Right cardiac atrium (tissue), 5 donors: ENCODE measurements around the gene STAC3. TPM values are rescaled to one million over a fixed set of nuclear protein-coding genes. Genes with fewer than 3 reads are reported as not detected.

Experiments
- ATAC-seq, 2 donors: fragments of 200-7000 bp; cut with Tn5 transposase; one replicate each; pipeline versions ENCODE4 v1.8.0 to v1.9.1; 2020; ENCODE audit warnings: moderate library complexity in 2 of 2, mild to moderate bottlenecking in 1 of 2
- DNase-seq, 3 donors: peaks; one replicate each; pipeline ENCODE4 v3.0.0-alpha.2; 2020
- H3K27ac ChIP-seq: one replicate; pipeline ENCODE4 v1.5.1; 2013; ENCODE audit warnings: mild to moderate bottlenecking, low read length, control low read depth, moderate library complexity
- H3K27me3 ChIP-seq: one replicate; pipeline ENCODE4 v1.6.1; 2013; ENCODE audit not compliant: control insufficient read depth, insufficient read depth
- H3K4me1 ChIP-seq: one replicate; pipeline ENCODE4 v1.6.1; 2013; ENCODE audit warnings: low read length; ENCODE audit not compliant: control insufficient read depth, insufficient read depth
- H3K4me3 ChIP-seq: one replicate; pipeline ENCODE4 v1.5.1; 2013; ENCODE audit warnings: low read length, control low read depth
- H3K9me3 ChIP-seq: one replicate; pipeline ENCODE4 v1.6.1; 2013; ENCODE audit warnings: low read length; ENCODE audit not compliant: control insufficient read depth
- WGBS: extraction: QIAGEN DNeasy Blood & Tissue Kit; methylation state at CpG from one replicate; pipeline ENCODE4 v1.1.7; 2013; 5-methylcytosine and 5-hydroxymethylcytosine counted together
- intact Hi-C, 4 donors: fragments of 100-400 bp; cut with DNase I; formaldehyde crosslinking; loops; one replicate each; pipeline versions ENCODE4 v1.11.0 to v1.14.0; 2022 to 2023
- polyA plus RNA-seq: library from polyadenylated mRNA; stranded (reverse); fragments of 200-250 nt; gene quantifications from one replicate; pipeline ENCODE4 v1.2.3, GENCODE V29; 2013
- total RNA-seq, 4 donors: library from RNA; stranded (reverse); fragmentation: NEBNext Ultra II Directional; extraction: Animal tissue kit (Norgen Biotek cat#: 25700); gene quantifications; one replicate each; pipeline ENCODE4 v1.2.1, GENCODE V29; 2021
- donor health status: healthy with polysubstance abuse.
- donor health status: DM: no; HTN: yes; CAD: no.
- donor health status: DM: no; HTN: no; CAD: no.
- donor health status: DM: no; HTN: yes; CAD: no; lungs with severe emphysema.
- donor health status: DM: yes; HTN: yes; CAD: no.

Gene STAC3
- total and polyA plus RNA-seq, 5 donors, result 0.91 to 2.3 (median 1.3) TPM

- DNase-seq, result no peak
- Histone ChIP-seq H3K27ac (peak overlapping the region; percentile 9), H3K4me3 (no peak overlapping the region), H3K27me3 (no peaks in the 10 kb centered on the region), H3K9me3 (no peaks in the 10 kb centered on the region), H3K4me1 (no peaks in the 10 kb centered on the region)
- intact Hi-C loops, result no loop called here
- ATAC-seq, result no peak
- 82% methylated on average over 10 of the region's 10 CpGs for WGBS
Observed at GRCh38 chr12:57234571-57235016, 16.4 kb downstream of the STAC3 start.

GRCh38 chr12:57234233-57234570 lies 16.8 kb downstream of the STAC3 start:
- peak overlapping the region; percentile 9 for H3K27ac ChIP-seq
- 74% methylated on average over 3 of the region's 3 CpGs for WGBS
- H3K4me3 ChIP-seq, result no peak overlapping the region
- no peaks in the 10 kb centered on the region for H3K9me3 ChIP-seq
- no peaks in the 10 kb centered on the region for H3K4me1 ChIP-seq
- ATAC-seq (no peak), DNase-seq (no peak)
- no peaks in the 10 kb centered on the region for H3K27me3 ChIP-seq
- intact Hi-C loops, result no loop called here

- H3K4me1 ChIP-seq, result no peaks in the 10 kb centered on the region
- peak in 1 of 2 donors; percentile 4 for ATAC-seq
- peak in 2 of 3 donors; percentile 57 to 66 for DNase-seq
- no peaks in the 10 kb centered on the region for H3K27me3 ChIP-seq
- H3K9me3 ChIP-seq, result no peaks in the 10 kb centered on the region
- H3K4me3 ChIP-seq, result no peak overlapping the region
- 84% methylated on average over 15 of the region's 15 CpGs for WGBS
- intact Hi-C loops, result no loop called here
- H3K27ac ChIP-seq, result no peak overlapping the region
Observed at GRCh38 chr12:57233357-57234232, 17.4 kb downstream of the STAC3 start.

GRCh38 chr12:57232156-57232756 lies 18.7 kb downstream of the STAC3 start:
- H3K27ac ChIP-seq, result no peak overlapping the region
- H3K4me1 ChIP-seq, result no peaks in the 10 kb centered on the region
- DNase-seq (peak in 2 of 3 donors; percentile 17 to 64), ATAC-seq (no peak)
- H3K27me3 ChIP-seq, result no peaks in the 10 kb centered on the region
- intact Hi-C loops, result no loop called here
- WGBS, result 85% methylated on average over 19 of the region's 19 CpGs
- no peak overlapping the region for H3K4me3 ChIP-seq
- no peaks in the 10 kb centered on the region for H3K9me3 ChIP-seq

- intact Hi-C loops, result no loop called here
- Histone ChIP-seq H3K27me3 (no peaks in the 10 kb centered on the region), H3K4me1 (no peaks in the 10 kb centered on the region), H3K27ac (no peak overlapping the region), H3K9me3 (no peaks in the 10 kb centered on the region), H3K4me3 (no peak overlapping the region)
- peak in 1 of 3 donors; percentile 34 for DNase-seq
- no peak for ATAC-seq
- whole genome bisulfite sequencing, result 90% methylated on average over 13 of the region's 13 CpGs
Observed at GRCh38 chr12:57231276-57232021, 19.5 kb downstream of the STAC3 start.

- DNase-seq (peak in 1 of 3 donors; percentile 37), ATAC-seq (no peak)
- no peaks in the 10 kb centered on the region for H3K9me3 ChIP-seq
- H3K27ac ChIP-seq, result no peak overlapping the region
- no peaks in the 10 kb centered on the region for H3K4me1 ChIP-seq
- WGBS, result 38% methylated on average over 10 of the region's 10 CpGs
- intact Hi-C loops, result no loop called here
- H3K27me3 ChIP-seq, result no peaks in the 10 kb centered on the region
- peak overlapping the region; percentile 67 for H3K4me3 ChIP-seq
Observed at GRCh38 chr12:57230381-57231155, 20.4 kb downstream of the STAC3 start.

GRCh38 chr12:57229634-57230380 lies 21.2 kb downstream of the STAC3 start, which contains the start of gene SHMT2:
SHMT2 (plus strand) TSS chr12:57229711; CDS start chr12:57229779, 68 bp downstream.
- DNase-seq, result peak; percentile 96 to 98 (median 97)
- intact Hi-C loops, result no loop called here

GRCh38 chr12:57229046-57229633 lies 21.8 kb downstream of the STAC3 start:
- WGBS, result 10% methylated on average over 9 of the region's 9 CpGs
- intact Hi-C loops, result no loop called here

More at GRCh38 chr12:57229634-57230380, 21.2 kb downstream of the STAC3 start, which contains the start of gene SHMT2:
- under 1% methylated on average over 42 of the region's 42 CpGs for WGBS
- peak; percentile 70 to 82 for ATAC-seq
- Histone ChIP-seq H3K4me3 (peak within 1 kb of the TSS; percentile 67), H3K9me3 (no peaks in the 10 kb centered on the region), H3K4me1 (no peaks in the 10 kb centered on the region), H3K27ac (peak within 1 kb of the TSS; percentile 62), H3K27me3 (no peaks in the 10 kb centered on the region)

GRCh38 chr12:57227315-57228115 lies 23.5 kb downstream of the STAC3 start:
- H3K27ac ChIP-seq, result no peak overlapping the region
- no peaks in the 10 kb centered on the region for H3K27me3 ChIP-seq
- no peaks in the 10 kb centered on the region for H3K4me1 ChIP-seq
- DNase-seq, result peak in 1 of 3 donors; percentile 5
- ATAC-seq, result no peak
- intact Hi-C loops, result no loop called here
- no peaks in the 10 kb centered on the region for H3K9me3 ChIP-seq
- WGBS, result 50% methylated on average over 8 of the region's 8 CpGs
- H3K4me3 ChIP-seq, result no peak overlapping the region

More at GRCh38 chr12:57229046-57229633, 21.8 kb downstream of the STAC3 start:
- Histone ChIP-seq H3K27ac (no peak overlapping the region), H3K4me3 (peak overlapping the region; percentile 67), H3K9me3 (no peaks in the 10 kb centered on the region), H3K27me3 (no peaks in the 10 kb centered on the region), H3K4me1 (no peaks in the 10 kb centered on the region)
- DNase-seq, result peak in 1 of 3 donors; percentile 13
- ATAC-seq, result no peak
